Measurements from ENCODE around the gene NSG1. TPM values are rescaled to one million over a fixed set of nuclear protein-coding genes. Genes with fewer than 3 reads are reported as not detected.

The NSG1 gene
- total and polyA plus RNA-seq, 2 of the 4 experiments (the other 2 are of a cell fraction): 0.72 to 1.6 TPM

DNA sequence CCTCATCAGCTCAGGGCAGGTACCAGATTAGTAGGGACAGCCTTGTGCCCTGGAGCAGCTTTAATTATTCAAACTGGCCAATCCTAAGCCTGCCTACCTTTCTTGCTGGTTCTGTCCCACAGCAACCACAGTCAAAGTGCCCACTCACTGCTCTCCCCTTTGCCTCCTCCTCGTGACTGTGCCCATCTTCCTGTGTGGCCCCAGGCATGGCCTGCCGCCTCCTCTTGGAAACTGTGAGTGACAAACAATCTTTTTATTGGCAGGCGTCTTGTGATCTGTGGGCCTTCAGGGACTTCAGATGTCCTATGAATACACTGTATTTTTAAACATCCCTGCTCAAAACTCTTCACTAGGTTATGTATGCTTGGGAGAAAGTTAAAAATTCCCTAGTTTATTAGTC, 22.8 kb upstream of the NSG1 start:
- Histone ChIP-seq H3K4me3 (ENCODE audit: insufficient read depth, low read depth, low read length) (no peak overlapping the region), H2AFZ (replicated peaks; ENCODE audit: low read length, poor library complexity) (no peak overlapping the region), H3K4ac (ENCODE audit: low read depth, low read length) (no peak overlapping the region), H3K56ac (ENCODE audit: extremely low read depth, insufficient read depth, low read length) (no peak overlapping the region), H3K9ac (ENCODE audit: low read depth, low read length) (no peak overlapping the region), H2BK120ac (ENCODE audit: low read depth, low read length) (no peak overlapping the region), H3K18ac (ENCODE audit: low read depth, low read length) (no peak overlapping the region), H3K14ac (replicated peaks; ENCODE audit: low read depth, low read length) (no peak overlapping the region), H2BK5ac (ENCODE audit: low read depth, low read length, poor library complexity, severe bottlenecking) (no peak overlapping the region), H4K20me1 (ENCODE audit: insufficient read depth, low read length) (no peaks in the 10 kb centered on the region), H3K27me3 (ENCODE audit: control insufficient read depth, insufficient read depth, low read length) (peaks cover 27% of the 10 kb centered on the region), H2BK15ac (ENCODE audit: low read depth, low read length) (no peak overlapping the region), H3K4me1 (ENCODE audit: control insufficient read depth, insufficient read depth, low read length) (no peaks in the 10 kb centered on the region), H3K4me2 (ENCODE audit: low read depth, low read length) (no peak overlapping the region), H2AK5ac (ENCODE audit: low read depth, low read length) (no peak overlapping the region), H3K79me1 (ENCODE audit: low read depth in 1 of 2, low read length in 2 of 2) (no peaks in the 10 kb centered on the region), H4K91ac (ENCODE audit: insufficient read depth, low read depth, low read length) (no peak overlapping the region), H4K8ac (ENCODE audit: low read depth in 2 of 2, low read length in 2 of 2) (no peak overlapping the region), H3K9me3 (ENCODE audit: control insufficient read depth, insufficient read depth, low read length) (no peaks in the 10 kb centered on the region; the same call in none of the 2 replicates), H3K27ac (ENCODE audit: insufficient read depth, low read length) (no peak overlapping the region), H3K9me1 (ENCODE audit: insufficient read depth, low read length) (no peaks in the 10 kb centered on the region), H2AK9ac (replicated peaks; ENCODE audit: low read depth, low read length, poor library complexity) (no peak overlapping the region), H4K5ac (ENCODE audit: low read depth, low read length) (no peak overlapping the region), H3K23ac (ENCODE audit: low read depth, low read length) (no peak overlapping the region), H2BK20ac (ENCODE audit: low read depth, low read length) (no peak overlapping the region), H3K36me3 (ENCODE audit: control insufficient read depth, insufficient read depth, low read length) (no peaks in the 10 kb centered on the region)
- TF ChIP-seq CEBPB (IDR thresholded peaks at IDR 0.05; ENCODE audit: low read depth, low read length) (no peak), BHLHE40 (IDR thresholded peaks at IDR 0.05; ENCODE audit: low read depth, low read length) (no peak), RAD21 (IDR thresholded peaks at IDR 0.05; ENCODE audit: low read length) (no peak)
- dilution Hi-C loops (cut with HindIII; ENCODE audit: low sequenced_read_pairs, unreplicated experiment): no loop called here
- POLR2A ChIA-PET (ENCODE audit: unreplicated experiment): no interaction called here
- no CpG with 5 or more reads among the region's 3 CpGs for WGBS, 2 experiments (ENCODE audit: extremely low coverage in 2 of 2, insufficient read length in 1 of 2)
- DNase-seq (no peak), ATAC-seq (ENCODE audit: low read depth) (no peak)
- in situ Hi-C loops (cut with MboI; ENCODE audit: low sequenced_read_pairs): no loop called here
- BruUV-seq (replicated peaks): no TSS peak
- intact Hi-C loops (cut with micrococcal nuclease): no loop called here
- CTCF ChIA-PET: no interaction called here
